ENCODE data around the gene LRP11. TPM values are rescaled to one million over a fixed set of nuclear protein-coding genes. Genes with fewer than 3 reads are reported as not detected.

The LRP11 gene
- total RNA-seq, 4 donors from 2014 or later = 15.0 to 29.1 (median 24.0) TPM

- Histone ChIP-seq H3K4me3 (no peak overlapping the region), H3K27me3 (no peaks in the 10 kb centered on the region), H3K9me3 (no peaks in the 10 kb centered on the region), H3K4me1 (peaks cover 16 to 17% (median 16%) of the 10 kb centered on the region in 4 donors), H3K36me3 (no peaks in the 10 kb centered on the region), H3K27ac (replicated peaks in 1 of 4) (no peak overlapping the region)
- DNase-seq (ENCODE audit: extremely low spot score) = no peak
- TF ChIP-seq POLR2A (IDR thresholded peaks at IDR 0.05; ENCODE audit: low read depth) (no peak), EP300 (IDR thresholded peaks at IDR 0.05) (no peak), CTCF (IDR thresholded peaks at IDR 0.05) (no peak), POLR2AphosphoS5 (IDR thresholded peaks at IDR 0.05) (no peak)
- intact Hi-C loops (cut with DNase I) = no loop called here
- WGBS = 89% methylated on average over 3 of the region's 3 CpGs
Observed at GRCh38 chr6:149891259-149891658, 27.1 kb upstream of the LRP11 start.

- no peaks in the 10 kb centered on the region for H3K36me3 ChIP-seq
- H3K9me3 ChIP-seq = no peaks in the 10 kb centered on the region
- 67% methylated on average over 5 of the region's 6 CpGs for WGBS
- no peaks in the 10 kb centered on the region for H3K27me3 ChIP-seq
- no peak overlapping the region for H3K4me3 ChIP-seq
- peaks cover 9 to 10% (median 10%) of the 10 kb centered on the region in 4 donors for H3K4me1 ChIP-seq
- no peak overlapping the region for H3K27ac ChIP-seq (replicated peaks in 1 of 4)
- no peak for DNase-seq (ENCODE audit: extremely low spot score)
- intact Hi-C loops (cut with DNase I) = no loop called here
- TF ChIP-seq CTCF (IDR thresholded peaks at IDR 0.05) (no peak), POLR2A (IDR thresholded peaks at IDR 0.05; ENCODE audit: low read depth) (no peak), EP300 (IDR thresholded peaks at IDR 0.05) (no peak), POLR2AphosphoS5 (IDR thresholded peaks at IDR 0.05) (no peak)
Observed at GRCh38 chr6:149890629-149891045, 26.5 kb upstream of the LRP11 start.

GRCh38 chr6:149889326-149889725, 25.2 kb upstream of the LRP11 start:
- intact Hi-C loops (cut with DNase I) = no loop called here
- Histone ChIP-seq H3K4me3 (no peak overlapping the region), H3K36me3 (no peaks in the 10 kb centered on the region), H3K27me3 (no peaks in the 10 kb centered on the region), H3K9me3 (no peaks in the 10 kb centered on the region), H3K4me1 (peaks cover 0 to 3% (median 1%) of the 10 kb centered on the region in 4 donors), H3K27ac (replicated peaks in 1 of 4) (no peak overlapping the region)
- no peak for TF ChIP-seq POLR2AphosphoS5 (IDR thresholded peaks at IDR 0.05)
- no peak for DNase-seq (ENCODE audit: extremely low spot score)
- 67% methylated on average over 7 of the region's 7 CpGs for WGBS

GRCh38 chr6:149888659-149889058, 24.5 kb upstream of the LRP11 start:
- H3K4me3 ChIP-seq = no peak overlapping the region
- TF ChIP-seq CTCF (IDR thresholded peaks at IDR 0.05) = no peak
- H3K27me3 ChIP-seq = no peaks in the 10 kb centered on the region
- 70% methylated on average over 1 of the region's 1 CpG for WGBS
- peaks cover 0 to 9% (median 8%) of the 10 kb centered on the region in 4 donors for H3K4me1 ChIP-seq
- H3K9me3 ChIP-seq = no peaks in the 10 kb centered on the region
- intact Hi-C loops (cut with DNase I) = no loop called here
- no peak overlapping the region for H3K27ac ChIP-seq (replicated peaks in 1 of 4)
- DNase-seq (ENCODE audit: extremely low spot score) = no peak
- no peaks in the 10 kb centered on the region for H3K36me3 ChIP-seq

GRCh38 chr6:149888093-149888492, 23.9 kb upstream of the LRP11 start:
- Histone ChIP-seq H3K36me3 (no peaks in the 10 kb centered on the region), H3K27me3 (no peaks in the 10 kb centered on the region), H3K27ac (replicated peaks in 1 of 4) (no peak overlapping the region), H3K9me3 (no peaks in the 10 kb centered on the region), H3K4me3 (no peak overlapping the region), H3K4me1 (peaks cover 0 to 9% (median 8%) of the 10 kb centered on the region in 4 donors)
- intact Hi-C loops (cut with DNase I) = no loop called here
- 72% methylated on average over 9 of the region's 9 CpGs for WGBS
- TF ChIP-seq POLR2A (IDR thresholded peaks at IDR 0.05; ENCODE audit: low read depth) (no peak), EP300 (IDR thresholded peaks at IDR 0.05) (no peak)
- no peak for DNase-seq (ENCODE audit: extremely low spot score)

GRCh38 chr6:149887343-149887742, 23.2 kb upstream of the LRP11 start:
- H3K4me1 ChIP-seq = peaks cover 0 to 9% (median 8%) of the 10 kb centered on the region in 4 donors
- no peaks in the 10 kb centered on the region for H3K36me3 ChIP-seq
- H3K4me3 ChIP-seq = no peak overlapping the region
- intact Hi-C loops (cut with DNase I) = no loop called here
- DNase-seq (ENCODE audit: extremely low spot score) = no peak
- TF ChIP-seq CTCF (IDR thresholded peaks at IDR 0.05) (no peak), EP300 (IDR thresholded peaks at IDR 0.05) (no peak), POLR2A (IDR thresholded peaks at IDR 0.05; ENCODE audit: low read depth) (no peak), POLR2AphosphoS5 (IDR thresholded peaks at IDR 0.05) (no peak)
- WGBS = 84% methylated on average over 3 of the region's 3 CpGs
- no peaks in the 10 kb centered on the region for H3K27me3 ChIP-seq
- H3K9me3 ChIP-seq = no peaks in the 10 kb centered on the region
- no peak overlapping the region for H3K27ac ChIP-seq (replicated peaks in 1 of 4)
